COLO829 (cell line): Measurements from ENCODE around the gene THSD4.

Experiments
- DNase-seq: peaks from one replicate; pipeline ENCODE4 v3.0.0; 2012; ENCODE audit warnings: low spot score

Gene THSD4

DNA sequence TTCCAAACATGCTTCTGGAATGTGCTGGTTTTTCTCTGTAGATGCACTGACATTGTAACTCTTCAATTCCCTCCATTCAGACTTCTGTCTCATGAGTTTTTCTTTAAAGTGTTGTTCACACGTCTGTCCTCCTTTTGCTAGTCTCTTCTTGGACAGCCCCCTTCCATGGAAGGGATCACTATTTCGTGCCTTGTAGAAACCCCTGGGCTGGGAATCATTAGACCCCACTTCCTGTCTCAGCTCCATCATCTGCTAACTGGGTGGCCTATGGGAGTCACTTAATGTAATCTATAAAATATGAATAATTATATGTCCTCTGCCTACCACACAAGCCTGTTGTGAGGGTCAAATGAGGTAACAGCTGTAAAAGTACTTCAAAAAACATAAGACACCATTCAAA lies 110.6 kb downstream of the THSD4 start:
- no peak for DNase-seq

DNA sequence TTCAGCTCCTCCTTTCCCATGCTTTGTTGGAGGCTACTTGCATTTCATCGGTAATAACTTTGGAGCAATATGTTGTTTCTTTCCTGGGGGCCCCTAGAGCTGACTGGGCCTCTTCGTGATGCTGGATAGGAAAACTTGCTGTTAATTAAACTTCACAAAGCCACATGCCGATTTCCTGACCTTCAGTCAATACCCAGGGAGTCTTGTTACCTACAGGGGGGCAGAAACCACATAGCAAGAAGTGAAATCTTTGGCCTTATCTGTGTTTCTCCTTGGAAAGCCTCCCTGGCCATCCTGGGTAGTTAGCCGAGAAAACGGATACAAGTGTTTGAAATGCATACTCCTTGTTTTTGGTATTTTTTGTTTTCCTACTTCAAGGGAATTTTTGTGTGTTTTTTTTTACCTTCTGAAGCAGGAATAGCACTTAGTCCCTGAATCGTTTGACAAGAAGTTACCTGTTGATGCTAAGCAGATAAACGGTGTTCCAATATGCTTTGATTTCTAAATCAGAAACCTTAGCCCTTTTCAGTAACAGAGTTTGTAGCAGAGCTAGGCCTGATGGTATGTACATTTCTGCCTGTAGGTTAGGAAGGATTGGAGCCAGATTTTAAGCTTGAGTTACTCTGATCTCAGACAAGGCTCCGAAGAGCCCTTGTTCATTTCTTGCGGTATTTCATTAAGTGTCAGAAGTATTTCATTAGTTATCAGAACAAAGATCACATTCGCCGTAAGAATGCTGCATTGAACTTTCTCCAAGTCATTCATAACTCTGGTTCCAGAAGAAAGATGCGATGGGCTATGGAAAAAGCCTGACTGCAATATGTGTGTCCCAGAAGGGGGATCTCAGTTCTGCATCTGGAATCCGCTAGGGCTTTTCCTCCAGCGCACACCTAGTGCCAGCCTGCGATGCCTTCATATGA lies 111.5 kb downstream of the THSD4 start:
- DNase-seq: no peak

DNA sequence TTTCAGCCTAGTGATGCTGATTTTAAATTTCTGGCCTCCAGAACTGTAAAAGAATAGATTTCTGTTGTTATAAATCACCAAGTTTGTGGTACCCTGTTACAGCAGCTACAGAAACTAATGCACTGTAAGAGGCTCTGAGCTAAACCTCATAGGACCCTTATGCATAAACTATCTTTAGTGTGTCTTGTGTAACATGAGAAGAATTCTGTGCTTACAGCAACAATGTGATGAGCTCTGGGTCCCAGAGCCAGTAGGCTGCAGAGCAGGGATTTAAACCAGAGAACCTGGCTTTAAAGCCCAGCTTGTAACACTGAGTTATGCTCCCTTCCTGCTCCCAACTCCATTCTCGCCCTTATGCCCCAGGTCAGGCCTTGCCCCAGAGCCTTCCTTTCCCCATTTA lies 113.1 kb downstream of the THSD4 start:
- no peak for DNase-seq

DNA sequence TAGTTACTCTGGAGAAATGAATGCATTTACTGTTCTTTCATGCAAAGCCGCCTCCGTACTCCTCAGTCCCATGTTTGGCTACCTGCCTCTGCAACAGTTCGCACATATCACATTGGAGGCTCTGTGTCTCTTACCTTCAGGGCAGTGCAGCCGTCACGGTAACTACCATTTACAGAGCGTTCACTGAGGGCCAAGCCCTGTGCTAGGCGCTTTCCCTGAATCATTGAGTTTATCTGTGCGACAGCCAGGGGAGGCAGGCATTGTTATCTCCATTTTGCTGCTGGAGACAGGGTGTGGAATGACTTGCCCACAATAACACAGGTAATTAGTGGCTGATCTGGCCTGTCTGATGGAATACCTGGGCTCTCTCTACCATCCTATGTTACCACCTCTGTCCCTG lies 115.0 kb downstream of the THSD4 start:
- DNase-seq: no peak

DNA sequence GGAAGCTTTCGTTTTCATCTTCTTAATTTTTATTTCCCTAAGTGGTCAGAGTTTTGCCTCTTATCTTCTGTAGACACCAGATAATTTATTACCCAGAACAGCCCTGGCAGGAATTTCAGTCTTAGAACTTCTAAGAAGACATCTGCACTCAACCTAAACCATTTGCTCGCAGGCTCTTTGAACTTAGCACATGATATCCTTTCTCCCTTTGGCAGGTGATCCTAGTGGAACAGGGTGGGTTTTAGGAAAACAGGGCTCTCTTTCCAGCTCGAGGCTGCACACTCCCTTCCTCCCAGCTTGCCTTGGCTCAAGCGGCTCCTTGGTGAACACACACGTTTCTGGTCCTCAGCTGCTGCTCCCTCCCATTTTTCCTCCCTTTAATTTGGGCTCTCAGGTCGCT lies 116.5 kb downstream of the THSD4 start:
- no peak for DNase-seq

DNA sequence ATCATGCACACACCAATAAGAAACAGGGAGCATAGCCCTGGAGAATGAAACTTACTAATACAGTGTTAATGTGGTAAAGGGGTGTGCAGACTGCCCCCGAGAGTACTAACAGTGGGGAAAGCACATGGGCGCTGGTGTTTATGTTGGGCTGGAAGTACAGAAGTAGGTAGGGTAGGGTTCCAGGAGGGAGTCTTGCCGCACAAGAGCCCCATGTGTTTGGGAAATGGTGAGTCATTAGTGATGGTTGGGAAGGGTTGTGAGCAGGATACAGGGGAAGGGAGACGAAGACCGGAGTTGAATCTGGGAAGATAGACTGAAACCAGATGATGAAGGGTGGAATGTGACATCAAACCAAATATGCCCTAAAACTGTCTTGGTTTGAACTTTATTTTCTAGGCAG lies 117.1 kb downstream of the THSD4 start:
- DNase-seq: no peak

DNA sequence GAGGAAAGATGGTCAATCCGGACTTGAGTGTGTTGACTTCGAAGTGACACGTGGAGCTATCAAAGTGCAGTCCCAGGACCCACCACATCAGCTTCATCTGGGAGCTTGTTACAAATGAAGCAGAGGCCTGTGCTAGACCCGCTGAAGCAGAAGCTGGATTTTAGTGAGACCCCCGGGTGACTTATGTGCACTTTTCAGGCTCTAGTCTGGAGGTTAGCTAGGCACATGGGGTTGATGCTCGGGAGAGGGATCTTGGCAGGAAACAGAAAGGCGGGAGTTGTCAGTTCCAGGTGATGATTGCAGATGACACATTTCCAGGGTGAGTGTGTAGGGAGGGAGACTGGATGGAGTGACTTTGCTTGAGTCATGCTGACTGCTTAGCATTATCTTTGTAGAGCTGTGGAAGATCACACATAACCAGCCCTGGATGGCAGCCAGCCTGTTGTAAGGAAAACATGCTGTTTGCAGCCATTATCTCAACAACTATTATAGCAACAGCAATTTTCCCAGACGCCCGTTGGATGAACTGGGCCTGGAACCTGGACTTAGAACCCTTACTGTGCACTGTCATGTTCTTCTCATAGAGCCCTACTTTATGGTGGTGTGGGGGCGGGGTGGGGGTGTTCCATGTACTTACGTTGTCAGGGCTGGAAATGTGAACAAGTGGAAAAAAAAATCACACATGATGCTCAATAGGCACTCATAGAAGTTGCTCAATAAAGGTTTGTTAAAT lies 122.4 kb downstream of the THSD4 start:
- peak; percentile 13 for DNase-seq

DNA sequence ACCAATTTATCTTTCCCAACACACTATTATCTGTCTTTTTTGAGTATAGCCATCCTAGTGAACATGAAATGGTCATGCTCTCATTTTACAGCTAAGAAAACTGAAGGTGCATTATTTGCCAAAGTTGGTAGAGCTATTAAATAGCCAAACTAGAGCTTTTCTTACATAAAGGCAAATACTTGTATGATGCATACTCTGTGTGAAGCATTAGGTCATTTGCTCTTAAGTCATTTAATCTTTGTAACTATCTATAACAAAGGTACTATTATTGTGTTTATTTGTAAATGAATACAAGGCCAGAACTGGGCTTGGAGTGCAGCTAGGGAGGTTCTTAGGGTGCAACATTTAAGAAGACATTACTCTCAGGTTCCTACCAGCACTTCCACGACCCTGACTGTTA lies 123.7 kb downstream of the THSD4 start:
- no peak for DNase-seq

DNA sequence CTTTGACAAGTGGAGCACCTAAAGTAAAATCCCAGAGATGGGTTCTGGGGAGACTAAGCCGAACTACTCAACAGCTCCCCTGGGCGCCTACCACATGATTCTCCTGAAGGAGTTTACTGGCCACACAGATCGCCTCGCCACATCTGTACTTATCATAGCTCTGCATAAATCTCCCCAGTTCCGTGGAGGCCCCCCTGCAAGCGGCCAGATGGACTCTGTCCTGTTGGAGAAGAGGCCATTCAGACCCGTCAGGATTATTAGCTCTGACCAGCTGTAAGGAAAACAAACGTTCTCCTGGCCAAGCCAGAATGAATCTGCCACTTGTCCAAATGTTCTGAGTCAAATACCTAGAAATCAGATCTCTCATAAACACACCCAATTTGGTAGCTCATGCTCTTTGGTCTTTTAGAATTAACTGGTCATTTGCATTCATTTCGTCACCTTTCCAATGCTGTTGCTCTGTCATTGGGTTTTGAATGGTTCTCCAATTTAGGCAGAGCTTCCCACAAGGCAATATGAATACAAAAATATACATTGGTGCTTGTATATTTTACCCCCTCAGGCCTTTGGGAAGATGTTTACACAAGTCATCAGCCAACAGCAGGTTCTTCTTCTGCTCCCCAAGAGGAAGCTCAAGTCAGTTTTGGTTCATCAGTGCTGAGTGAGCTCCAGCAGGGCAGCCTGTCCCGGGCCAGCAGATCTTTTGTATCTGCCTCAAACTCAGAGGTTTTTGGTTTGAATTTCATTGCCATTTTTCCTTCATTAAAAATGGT lies 124.5 kb downstream of the THSD4 start:
- DNase-seq: no peak

DNA sequence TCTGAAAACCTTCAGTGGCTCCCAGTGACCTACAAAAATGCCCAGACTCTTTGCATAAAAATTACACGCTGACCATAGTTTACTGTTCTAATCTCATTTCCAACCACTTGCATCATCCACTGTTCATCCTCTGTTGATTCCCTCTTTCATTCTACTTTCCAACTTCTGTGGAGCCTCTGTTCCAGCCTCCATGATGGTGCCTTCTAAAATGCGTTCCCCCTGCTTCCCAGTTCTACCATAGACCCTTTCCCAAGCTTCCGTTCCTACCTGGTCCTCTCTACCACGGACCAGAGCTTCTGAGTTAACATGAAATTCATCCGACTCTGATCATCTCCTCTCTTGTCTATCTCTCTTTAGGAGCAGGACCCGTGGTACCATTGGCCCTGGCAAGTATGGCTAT lies 127.0 kb downstream of the THSD4 start:
- DNase-seq: no peak

DNA sequence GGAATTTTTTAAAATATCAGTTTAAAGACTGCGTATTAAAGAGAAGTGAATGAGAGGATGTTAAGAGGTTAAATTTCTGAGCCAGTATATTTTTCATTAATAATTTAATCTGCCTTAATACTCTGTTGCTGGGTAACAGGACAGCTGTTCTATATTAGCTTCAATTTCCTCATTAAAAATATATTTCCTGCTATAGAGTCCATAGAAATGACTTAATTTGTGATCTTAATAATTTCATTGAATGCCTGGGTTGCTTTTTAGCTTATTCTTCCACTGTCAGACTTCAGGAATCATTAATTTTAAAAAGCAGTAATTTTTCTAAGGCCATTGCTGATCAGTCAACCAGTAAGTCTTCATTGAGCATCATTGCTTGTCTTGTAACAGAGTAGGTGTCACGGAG lies 129.0 kb downstream of the THSD4 start:
- DNase-seq: no peak

DNA sequence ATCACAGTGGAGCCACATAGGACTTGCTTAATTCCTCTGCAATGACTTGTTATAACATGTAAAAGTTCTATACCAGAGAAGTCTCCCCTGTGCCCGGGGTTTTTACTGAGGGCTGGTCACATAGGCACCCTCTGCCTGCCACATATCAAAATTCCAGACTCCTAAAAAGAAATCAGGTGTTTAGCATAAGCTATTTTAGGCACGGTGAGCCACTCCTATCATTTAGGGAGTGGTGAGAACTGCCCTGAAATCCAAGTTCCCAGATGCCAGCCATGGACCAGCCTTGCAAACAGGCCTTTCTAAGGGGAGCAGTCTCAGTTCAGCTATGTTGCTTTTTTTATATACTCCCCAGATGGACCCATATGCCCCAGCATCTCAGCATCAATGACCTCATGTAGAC lies 130.3 kb downstream of the THSD4 start:
- DNase-seq: no peak

DNA sequence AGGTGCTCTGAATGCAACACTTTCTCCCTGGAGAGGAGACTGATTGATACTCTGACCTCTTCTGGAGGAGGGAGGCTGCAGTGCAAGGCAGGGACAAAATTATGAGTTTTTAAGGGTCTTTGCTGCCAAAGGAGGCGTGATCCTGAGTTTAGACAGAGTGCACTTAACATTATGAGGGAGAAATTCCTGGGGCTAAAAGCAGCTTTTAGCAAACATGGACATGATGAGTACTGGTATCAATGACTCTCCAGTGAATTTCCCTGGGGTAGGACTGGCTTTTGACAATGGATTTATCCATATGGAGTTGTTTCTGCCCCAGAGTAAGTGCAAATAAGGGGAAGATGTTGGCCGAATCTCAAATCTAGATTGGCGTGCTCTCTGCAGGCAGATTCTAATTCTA lies 133.1 kb downstream of the THSD4 start:
- no peak for DNase-seq

DNA sequence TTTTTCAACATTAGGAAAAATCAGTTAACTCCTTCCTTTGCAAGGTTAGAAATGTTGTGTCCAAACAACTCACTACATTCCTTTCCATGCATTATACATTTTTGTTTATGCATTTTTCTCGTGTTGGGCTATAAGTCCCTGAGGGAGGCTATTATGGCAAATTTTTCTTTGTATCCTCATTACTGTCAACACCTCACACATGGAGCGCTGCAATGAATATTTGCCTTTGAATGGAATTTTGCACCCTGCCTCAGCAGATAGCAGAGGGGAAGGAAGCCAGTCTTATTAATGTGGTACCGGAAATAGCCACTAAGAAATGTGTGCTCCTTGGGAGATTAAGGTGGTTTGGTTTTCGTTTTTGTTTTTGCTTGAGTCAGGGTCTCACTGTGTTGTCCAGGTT lies 134.7 kb downstream of the THSD4 start:
- no peak for DNase-seq

DNA sequence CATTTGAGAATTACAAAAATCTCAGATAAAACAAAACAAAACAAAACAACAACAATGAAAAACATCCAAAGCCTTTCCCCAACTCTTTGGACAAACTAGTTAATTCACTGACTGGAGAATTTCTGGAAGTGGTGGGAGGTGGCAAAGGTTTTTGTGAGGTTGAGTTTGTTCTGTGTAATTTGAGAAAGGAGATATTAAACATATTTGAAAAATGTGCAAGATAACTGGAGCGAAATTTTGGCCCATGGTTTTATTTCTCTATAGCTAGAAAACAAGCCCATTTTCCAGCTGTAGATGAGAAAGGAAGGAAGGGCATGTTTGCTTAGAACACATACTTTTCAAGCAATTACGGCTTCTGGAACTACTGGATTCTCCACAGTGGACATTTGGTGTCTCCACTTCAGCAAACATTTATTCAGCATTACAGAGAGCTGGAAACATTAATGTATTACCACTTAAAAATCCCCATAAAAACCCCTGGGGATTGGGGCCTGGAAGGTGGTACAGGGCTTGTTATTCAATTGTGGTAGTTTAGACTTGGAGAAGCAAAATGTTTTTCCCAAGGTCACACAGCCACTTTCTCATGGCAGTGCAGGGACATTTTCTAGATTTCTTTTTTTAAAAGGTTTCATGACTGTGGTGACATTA lies 135.8 kb downstream of the THSD4 start:
- no peak for DNase-seq

DNA sequence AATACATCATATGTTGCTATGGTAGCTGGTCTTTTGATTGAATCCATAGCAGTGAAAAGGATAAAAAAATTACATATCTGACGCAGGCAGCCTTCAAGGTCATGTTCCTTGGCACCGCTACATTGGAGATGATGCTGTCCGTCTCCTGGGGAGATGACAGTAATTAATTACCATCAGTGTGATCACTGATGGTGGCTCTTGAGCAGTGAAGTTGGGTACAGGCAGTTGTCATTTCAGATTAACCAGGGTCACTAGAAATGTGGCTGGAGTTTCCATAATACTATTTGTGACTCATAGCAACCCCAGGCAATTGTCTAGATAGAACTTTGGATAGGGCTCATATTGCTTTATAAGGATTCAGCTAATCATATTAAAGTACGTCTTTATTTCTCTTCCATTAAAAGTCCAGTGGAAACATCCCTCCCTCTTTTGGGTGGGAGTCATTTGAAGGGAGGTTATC lies 136.3 kb downstream of the THSD4 start:
- no peak for DNase-seq

DNA sequence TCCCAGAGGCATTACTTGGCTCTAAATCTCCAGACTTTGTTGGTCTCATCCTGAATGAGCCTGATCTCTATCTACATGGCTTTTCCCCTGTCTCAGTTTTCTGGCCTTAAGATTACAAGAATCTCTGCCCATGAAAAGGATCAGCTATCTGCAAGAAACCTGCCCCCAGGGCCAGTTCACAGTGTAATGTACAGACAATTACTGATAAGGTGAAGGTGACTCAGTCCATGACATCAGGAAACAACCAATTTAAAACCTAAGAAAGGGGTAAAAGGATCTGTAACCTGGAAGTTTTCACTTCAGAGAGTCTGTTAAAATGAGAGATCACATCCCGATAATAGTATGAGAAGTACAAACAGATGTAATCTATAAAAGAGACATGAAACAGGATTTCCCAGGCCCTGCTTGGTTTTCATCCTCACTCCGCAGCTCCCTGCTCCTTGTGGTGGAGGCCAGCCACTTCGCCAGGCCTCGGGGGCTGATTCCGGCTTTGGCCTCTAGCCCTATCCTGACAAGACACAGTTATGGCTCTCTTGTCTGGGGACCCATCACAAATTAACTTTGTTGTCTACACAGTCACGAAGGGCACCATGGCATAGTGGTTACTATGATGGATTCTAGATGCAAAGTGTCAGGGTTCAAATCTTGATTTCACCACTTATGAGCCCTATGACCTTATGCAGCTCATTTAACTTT lies 136.9 kb downstream of the THSD4 start:
- DNase-seq: peak; percentile 32

DNA sequence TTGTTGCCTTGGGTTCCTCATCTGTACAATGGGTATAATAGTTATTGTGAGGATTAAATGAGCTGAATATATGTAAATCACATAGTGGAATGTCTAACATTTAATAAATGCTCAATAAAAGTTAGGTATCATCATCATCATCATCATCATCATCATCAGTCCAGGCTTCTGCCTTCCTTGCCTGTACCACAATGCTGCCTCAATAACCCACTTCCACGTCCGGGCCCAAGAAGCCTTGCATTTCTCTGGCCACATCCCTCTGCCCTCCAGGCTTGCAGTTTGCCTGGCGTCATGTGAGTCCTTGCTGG lies 137.4 kb downstream of the THSD4 start:
- no peak for DNase-seq

DNA sequence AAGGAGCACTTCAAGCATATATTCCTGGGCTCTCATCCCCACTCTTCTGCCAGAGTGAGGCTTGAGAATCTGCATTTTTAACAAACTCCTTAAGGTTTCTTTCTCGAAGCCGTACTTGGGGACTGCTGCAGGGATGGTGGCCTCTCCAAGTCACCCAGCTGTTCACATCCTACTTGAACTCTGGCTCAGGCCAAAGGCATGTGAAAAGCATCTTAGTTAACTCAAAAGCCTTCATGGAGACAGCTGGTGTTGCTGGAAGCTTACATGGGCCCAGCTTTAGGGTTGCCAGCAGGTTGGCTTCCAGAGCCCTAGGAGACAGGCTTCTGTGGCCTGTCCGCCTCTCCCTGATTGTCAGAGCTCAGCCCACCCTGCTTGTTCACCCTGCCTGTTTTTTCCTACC lies 139.2 kb downstream of the THSD4 start:
- no peak for DNase-seq

DNA sequence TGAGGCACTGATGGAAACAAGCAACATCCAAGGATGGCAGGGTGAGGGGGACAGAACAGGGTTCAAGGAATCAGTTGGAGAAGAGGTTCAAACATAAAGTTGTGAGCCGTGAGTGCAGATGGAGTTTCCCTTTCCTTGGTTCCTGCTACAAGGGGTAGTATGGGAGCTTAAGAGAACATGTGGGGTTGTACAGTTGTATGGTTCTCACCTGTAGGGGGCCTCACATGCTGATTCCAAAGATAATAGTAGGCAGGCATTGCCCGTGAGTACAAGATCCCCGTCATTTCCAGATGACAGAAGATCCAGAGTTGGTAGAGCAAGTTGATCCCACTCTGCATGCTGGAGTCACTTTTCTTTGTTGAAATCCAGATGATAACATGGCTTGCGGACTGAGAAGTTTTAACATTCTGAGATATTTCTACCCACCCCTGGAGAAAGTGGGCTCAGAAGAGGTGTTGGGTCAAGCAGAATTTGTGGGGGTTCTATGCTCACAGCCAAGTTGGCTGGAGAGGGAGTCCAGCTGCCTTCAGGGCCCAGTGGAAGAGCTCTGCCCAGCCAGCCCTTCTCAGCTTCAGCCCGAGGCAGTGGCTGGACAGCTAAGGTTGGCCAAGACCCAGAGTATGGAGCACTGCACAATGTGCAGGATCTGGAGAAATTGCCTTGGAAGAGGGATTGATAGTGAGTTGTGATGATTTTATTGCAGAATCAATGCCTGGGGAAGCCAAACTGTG lies 141.8 kb downstream of the THSD4 start:
- no peak for DNase-seq

DNA sequence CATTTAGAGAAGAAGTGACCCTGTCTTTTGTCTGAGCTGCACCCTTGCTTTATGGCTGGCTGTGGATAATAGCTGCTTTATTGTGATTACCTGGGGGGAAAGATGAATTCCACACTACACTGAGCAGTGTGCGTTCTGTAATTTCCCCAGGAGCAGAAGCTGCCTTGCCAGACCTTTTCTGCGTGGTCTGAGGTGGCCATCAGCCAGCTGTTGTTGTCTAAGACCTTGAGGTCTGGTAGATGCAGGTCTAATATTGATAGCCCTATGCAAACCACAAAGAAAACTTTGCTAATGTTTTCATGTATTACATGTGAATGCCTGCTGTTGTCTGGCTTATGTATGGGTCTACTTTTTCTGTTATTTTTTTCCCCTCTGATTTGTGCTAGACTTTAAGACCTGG lies 144.6 kb downstream of the THSD4 start:
- DNase-seq: no peak
